Measurements from ENCODE around the gene TNFRSF6B. TPM values are rescaled to one million over a fixed set of nuclear protein-coding genes. Genes with fewer than 3 reads are reported as not detected.

TNFRSF6B gene
- total and polyA plus RNA-seq, 4 donors = 1.6 to 195 (median 32.7) TPM

DNA sequence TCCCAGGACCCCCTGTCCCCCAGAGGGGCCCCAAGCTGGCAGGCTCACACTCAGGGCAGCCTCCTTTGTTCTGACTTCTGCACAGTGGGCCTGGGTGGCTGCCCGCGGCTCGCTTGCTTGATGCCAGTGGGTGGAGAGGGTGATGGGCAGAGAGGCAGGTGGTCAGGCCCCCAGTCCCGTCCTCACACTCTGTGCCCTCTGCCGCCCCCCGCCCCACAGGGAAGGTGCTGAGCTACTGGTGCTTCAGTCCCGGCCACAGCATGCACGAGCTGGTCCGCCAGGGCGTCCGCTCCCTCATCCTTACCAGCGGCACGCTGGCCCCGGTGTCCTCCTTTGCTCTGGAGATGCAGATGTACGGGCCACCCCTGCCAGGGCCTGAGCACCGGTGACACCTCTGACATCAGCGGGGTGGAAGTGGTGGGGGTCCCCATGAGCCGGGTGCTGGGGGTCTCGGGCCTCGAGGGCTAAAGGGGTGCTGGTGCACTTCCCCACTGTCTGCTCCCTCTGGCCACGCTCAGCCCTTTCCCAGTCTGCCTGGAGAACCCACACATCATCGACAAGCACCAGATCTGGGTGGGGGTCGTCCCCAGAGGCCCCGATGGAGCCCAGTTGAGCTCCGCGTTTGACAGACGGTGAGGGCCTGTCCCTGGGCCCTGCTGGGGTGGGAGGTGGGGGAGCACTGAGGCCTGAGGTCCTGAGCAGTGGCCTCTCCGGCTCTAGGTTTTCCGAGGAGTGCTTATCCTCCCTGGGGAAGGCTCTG is 8.9 kb upstream of the TNFRSF6B start:
- TF ChIP-seq, protein P1, sequence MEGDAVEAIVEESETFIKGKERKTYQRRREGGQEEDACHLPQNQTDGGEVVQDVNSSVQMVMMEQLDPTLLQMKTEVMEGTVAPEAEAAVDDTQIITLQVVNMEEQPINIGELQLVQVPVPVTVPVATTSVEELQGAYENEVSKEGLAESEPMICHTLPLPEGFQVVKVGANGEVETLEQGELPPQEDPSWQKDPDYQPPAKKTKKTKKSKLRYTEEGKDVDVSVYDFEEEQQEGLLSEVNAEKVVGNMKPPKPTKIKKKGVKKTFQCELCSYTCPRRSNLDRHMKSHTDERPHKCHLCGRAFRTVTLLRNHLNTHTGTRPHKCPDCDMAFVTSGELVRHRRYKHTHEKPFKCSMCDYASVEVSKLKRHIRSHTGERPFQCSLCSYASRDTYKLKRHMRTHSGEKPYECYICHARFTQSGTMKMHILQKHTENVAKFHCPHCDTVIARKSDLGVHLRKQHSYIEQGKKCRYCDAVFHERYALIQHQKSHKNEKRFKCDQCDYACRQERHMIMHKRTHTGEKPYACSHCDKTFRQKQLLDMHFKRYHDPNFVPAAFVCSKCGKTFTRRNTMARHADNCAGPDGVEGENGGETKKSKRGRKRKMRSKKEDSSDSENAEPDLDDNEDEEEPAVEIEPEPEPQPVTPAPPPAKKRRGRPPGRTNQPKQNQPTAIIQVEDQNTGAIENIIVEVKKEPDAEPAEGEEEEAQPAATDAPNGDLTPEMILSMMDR (IDR thresholded peaks at IDR 0.05; ENCODE audit: control extremely low read depth, extremely low read depth) = no peak
- DNase-seq (no peak), ATAC-seq (ENCODE audit: insufficient read depth, low FRiP score) (no peak)
- Histone ChIP-seq H3K36me3 (ENCODE audit: control insufficient read depth in 4 of 4, insufficient read depth in 4 of 4, low read length in 4 of 4) (peaks cover 0 to 4% (median 0%) of the 10 kb centered on the region in 4 donors), H3K27ac (ENCODE audit: low read depth in 1 of 2, low read length in 1 of 2) (peak overlapping the region; percentile 84 to 95), H3K9me3 (ENCODE audit: control insufficient read depth in 4 of 4, insufficient read depth in 3 of 4, low read length in 3 of 4) (no peaks in the 10 kb centered on the region), H3K4me3 (no peak overlapping the region), H3K9ac (ENCODE audit: insufficient read depth in 1 of 2, low read length in 2 of 2) (no peak overlapping the region), H3K4me1 (ENCODE audit: control insufficient read depth in 5 of 5, insufficient read depth in 5 of 5, low read length in 5 of 5) (peaks cover 0 to 49% (median 0%) of the 10 kb centered on the region in 5 donors), H3K27me3 (ENCODE audit: control insufficient read depth in 3 of 3, insufficient read depth in 3 of 3, low read length in 2 of 3) (no peaks in the 10 kb centered on the region)
- WGBS, 2 donors = 90 to 92% methylated on average over 29 of the region's 29 CpGs

DNA sequence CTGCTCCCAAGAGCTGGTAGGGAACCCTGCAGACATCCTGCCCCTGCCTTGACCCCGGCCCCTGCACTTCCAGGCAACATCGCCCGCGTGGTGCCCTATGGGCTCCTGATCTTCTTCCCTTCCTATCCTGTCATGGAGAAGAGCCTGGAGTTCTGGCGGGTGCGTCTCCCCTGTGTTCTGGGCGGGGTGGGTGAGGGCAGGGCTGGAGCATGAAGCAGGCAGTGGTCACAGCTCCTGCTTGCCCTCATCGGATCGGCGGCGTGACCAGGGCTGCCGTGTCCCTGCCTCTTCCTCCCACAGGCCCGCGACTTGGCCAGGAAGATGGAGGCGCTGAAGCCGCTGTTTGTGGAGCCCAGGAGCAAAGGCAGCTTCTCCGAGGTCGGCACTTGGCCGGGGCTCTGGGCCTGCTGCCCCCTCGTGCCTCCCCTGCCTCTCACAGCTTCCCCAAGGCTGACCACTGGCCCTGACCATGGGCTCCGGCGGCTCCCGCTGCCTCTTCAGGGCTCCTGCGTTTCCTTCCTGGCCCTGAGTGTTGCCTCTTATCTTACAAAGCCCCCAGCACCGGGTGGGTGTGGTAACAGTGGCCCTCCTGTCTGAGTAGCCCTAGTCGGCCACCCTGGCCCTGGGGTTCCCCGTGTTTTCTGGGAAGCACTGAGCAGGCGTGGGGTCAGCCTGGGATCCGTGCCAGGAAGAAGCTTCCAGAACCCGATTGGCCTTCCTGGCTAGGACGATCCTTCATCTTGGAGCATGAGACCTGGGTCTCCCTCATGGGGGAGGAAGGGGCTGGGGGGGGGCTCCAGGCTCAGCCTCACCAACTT is 8.0 kb upstream of the TNFRSF6B start:
- TF ChIP-seq, protein P1 (IDR thresholded peaks at IDR 0.05; ENCODE audit: control extremely low read depth, extremely low read depth) = no peak
- no peak overlapping the region for H3K9ac ChIP-seq (ENCODE audit: insufficient read depth in 1 of 2, low read length in 2 of 2)
- WGBS, 2 donors = 65 to 85% methylated on average over 31 of the region's 31 CpGs
- no peak for ATAC-seq (ENCODE audit: insufficient read depth, low FRiP score)
- H3K27me3 ChIP-seq (ENCODE audit: control insufficient read depth in 3 of 3, insufficient read depth in 3 of 3, low read length in 2 of 3) = no peaks in the 10 kb centered on the region
- peak overlapping the region; percentile 84 to 95 for H3K27ac ChIP-seq (ENCODE audit: low read depth in 1 of 2, low read length in 1 of 2)
- H3K9me3 ChIP-seq (ENCODE audit: control insufficient read depth in 4 of 4, insufficient read depth in 3 of 4, low read length in 3 of 4) = no peaks in the 10 kb centered on the region
- DNase-seq = no peak
- peaks cover 0 to 4% (median 0%) of the 10 kb centered on the region in 4 donors for H3K36me3 ChIP-seq (ENCODE audit: control insufficient read depth in 4 of 4, insufficient read depth in 4 of 4, low read length in 4 of 4)
- H3K4me1 ChIP-seq (ENCODE audit: control insufficient read depth in 5 of 5, insufficient read depth in 5 of 5, low read length in 5 of 5) = peaks cover 0 to 46% (median 0%) of the 10 kb centered on the region in 5 donors
- no peak overlapping the region for H3K4me3 ChIP-seq

DNA sequence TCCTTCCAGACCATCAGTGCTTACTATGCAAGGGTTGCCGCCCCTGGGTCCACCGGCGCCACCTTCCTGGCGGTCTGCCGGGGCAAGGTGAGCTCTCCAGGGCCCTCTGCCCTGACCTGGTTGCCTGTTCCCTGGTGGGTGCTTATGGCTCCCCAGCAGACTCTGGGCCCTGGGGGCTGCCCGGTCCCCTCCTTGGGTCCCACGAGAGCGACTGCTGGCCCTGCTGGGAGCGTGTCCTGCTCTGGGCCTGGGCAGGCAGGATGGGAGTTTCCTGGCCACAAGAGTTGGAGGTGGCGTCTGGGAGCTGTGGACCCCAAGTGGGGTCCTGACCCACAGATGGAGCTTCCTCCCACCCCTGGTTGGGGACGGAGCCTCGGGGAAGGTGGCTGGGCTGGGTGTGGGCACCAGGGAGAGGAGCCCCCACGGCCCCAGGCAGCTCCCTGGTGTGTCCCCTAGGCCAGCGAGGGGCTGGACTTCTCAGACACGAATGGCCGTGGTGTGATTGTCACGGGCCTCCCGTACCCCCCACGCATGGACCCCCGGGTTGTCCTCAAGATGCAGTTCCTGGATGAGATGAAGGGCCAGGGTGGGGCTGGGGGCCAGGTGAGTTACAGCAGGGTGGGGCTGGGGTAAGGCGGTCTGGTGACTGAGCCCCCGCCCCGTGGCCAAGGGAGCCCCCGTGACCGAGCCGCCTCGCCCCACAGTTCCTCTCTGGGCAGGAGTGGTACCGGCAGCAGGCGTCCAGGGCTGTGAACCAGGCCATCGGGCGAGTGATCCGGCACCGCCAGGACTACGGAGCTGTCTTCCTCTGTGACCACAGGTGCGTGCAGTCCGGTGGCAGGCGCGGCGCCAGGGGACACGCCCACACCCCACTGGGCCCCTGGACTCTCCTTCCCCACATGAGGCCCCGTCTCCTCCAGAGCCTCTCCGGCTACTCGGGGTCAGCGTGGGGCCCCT is 7.1 kb upstream of the TNFRSF6B start:
- H3K9me3 ChIP-seq (ENCODE audit: control insufficient read depth in 4 of 4, insufficient read depth in 3 of 4, low read length in 3 of 4) = no peaks in the 10 kb centered on the region
- peaks cover 0 to 46% (median 0%) of the 10 kb centered on the region in 5 donors for H3K4me1 ChIP-seq (ENCODE audit: control insufficient read depth in 5 of 5, insufficient read depth in 5 of 5, low read length in 5 of 5)
- H3K9ac ChIP-seq (ENCODE audit: insufficient read depth in 1 of 2, low read length in 2 of 2) = no peak overlapping the region
- peaks cover 0 to 7% (median 1%) of the 10 kb centered on the region in 4 donors for H3K36me3 ChIP-seq (ENCODE audit: control insufficient read depth in 4 of 4, insufficient read depth in 4 of 4, low read length in 4 of 4)
- DNase-seq = no peak
- peak overlapping the region in 1 of 2 donors; percentile 95 for H3K27ac ChIP-seq (ENCODE audit: low read depth in 1 of 2, low read length in 1 of 2)
- no peaks in the 10 kb centered on the region for H3K27me3 ChIP-seq (ENCODE audit: control insufficient read depth in 3 of 3, insufficient read depth in 3 of 3, low read length in 2 of 3)
- TF ChIP-seq, protein P1 (IDR thresholded peaks at IDR 0.05; ENCODE audit: control extremely low read depth, extremely low read depth) = no peak
- WGBS, 2 donors = 94 to 95% methylated on average over 39 to 44 of the region's 44 CpGs
- H3K4me3 ChIP-seq = no peak overlapping the region
- no peak for ATAC-seq (ENCODE audit: insufficient read depth, low FRiP score)
